Endothelial cell of umbilical vein (primary cell): ENCODE results near the gene PLG. TPM values are rescaled to one million over a fixed set of nuclear protein-coding genes. Genes with fewer than 3 reads are reported as not detected.

Source experiments
- BruUV-seq: library from RNA; stranded (reverse); fragments of 400-500 nt; replicated peaks from 2 replicates; lab custom pipeline; 2021; lab: Mats Ljungman, UMichigan
- CTCF ChIA-PET: fragments of 300-600, 350-600 bp; sonication (Branson Sonifier 250); formaldehyde crosslinking; loops from one replicate; lab custom pipeline; 2021; ENCODE audit warnings: antibody characterized with exemption, inconsistent platforms; lab: Charles Lee
- POLR2A ChIA-PET: fragments of 300-600, 350-600 bp; sonication (Branson Sonifier 250); formaldehyde crosslinking; loops from one replicate; lab custom pipeline; 2021; ENCODE audit warnings: antibody characterized with exemption, inconsistent platforms; lab: Charles Lee
- DNase-seq: peaks from one replicate; pipeline ENCODE4 v3.0.0-alpha.2; 2011; ENCODE audit warnings: low read depth, low spot score
- FAIRE-seq: peaks from 2 replicates; lab custom pipeline; 2011; peaks lifted over from hg19 to GRCh38; lab: Jason Lieb, UNC
- H2AFZ ChIP-seq: 2 replicates; pipeline ENCODE4 v1.6.0; 2012; ENCODE audit warnings: low read depth, low read length, control low read depth, inconsistent platforms
- H3K27ac ChIP-seq: 2 replicates; pipeline ENCODE4 v1.5.1; 2011; ENCODE audit warnings: low read depth, mild to moderate bottlenecking, control low read depth, low read length, moderate library complexity; ENCODE audit not compliant: insufficient read depth
- H3K27me3 ChIP-seq, 2 experiments: 2 replicates each; pipeline versions ENCODE4 v1.6.0 to v1.6.1; 2011; ENCODE audit warnings: low read length in 2 of 2, mixed read lengths in 1 of 2; ENCODE audit not compliant: control insufficient read depth in 2 of 2, insufficient read depth in 2 of 2
- H3K36me3 ChIP-seq, 2 experiments: 2 replicates in 1 of 2; 3 replicates in 1 of 2; pipeline ENCODE4 v1.5.1; 2011; ENCODE audit warnings: low read length in 2 of 2, mild to moderate bottlenecking in 1 of 2, moderate library complexity in 1 of 2; ENCODE audit not compliant: control insufficient read depth in 2 of 2, insufficient read depth in 2 of 2; ENCODE audit errors: extremely low read depth in 1 of 2
- H3K4me1 ChIP-seq: 3 replicates; pipeline ENCODE4 v1.5.1; 2011; ENCODE audit warnings: mild to moderate bottlenecking, low read length; ENCODE audit not compliant: control insufficient read depth, insufficient read depth; ENCODE audit errors: extremely low read depth
- H3K4me2 ChIP-seq: 2 replicates; pipeline ENCODE4 v1.6.1; 2011; ENCODE audit warnings: low read length, control low read depth, mixed read lengths; ENCODE audit not compliant: insufficient read depth
- H3K4me3 ChIP-seq, 3 experiments: fragments of 200-600 bp in 1 of 3; sonication (generic), shearing (Covaris generic) in 1 of 3; replicated peaks in 1 of 3; 2 replicates each; pipeline ENCODE4 v1.5.1; 2011 to 2016; ENCODE audit warnings: control low read depth in 3 of 3, low read length in 3 of 3, mild to moderate bottlenecking in 2 of 3, inconsistent platforms in 1 of 3, low read depth in 1 of 3, moderate library complexity in 1 of 3; ENCODE audit not compliant: insufficient read depth in 1 of 3
- H3K79me2 ChIP-seq: 2 replicates; pipeline ENCODE4 v1.6.0; 2012; ENCODE audit warnings: low read length, inconsistent platforms; ENCODE audit not compliant: control insufficient read depth, insufficient read depth
- H3K9ac ChIP-seq: replicated peaks from 2 replicates; pipeline ENCODE3; 2011; ENCODE audit warnings: low read length, control low read depth; ENCODE audit not compliant: insufficient read depth; ENCODE audit errors: extremely low read depth
- H3K9me1 ChIP-seq: replicated peaks from 3 replicates; pipeline ENCODE4 v1.6.0; 2011; ENCODE audit warnings: mild to moderate bottlenecking, low read length; ENCODE audit not compliant: control insufficient read depth, insufficient read depth; ENCODE audit errors: extremely low read depth
- H3K9me3 ChIP-seq: replicated peaks from 2 replicates; pipeline ENCODE4 v1.5.1; 2012; ENCODE audit warnings: low read length, inconsistent platforms; ENCODE audit not compliant: control insufficient read depth, insufficient read depth
- H4K20me1 ChIP-seq: replicated peaks from 2 replicates; pipeline ENCODE3; 2011; ENCODE audit warnings: mild to moderate bottlenecking, low read length; ENCODE audit not compliant: control insufficient read depth, insufficient read depth; ENCODE audit errors: extremely low read depth
- CTCF ChIP-seq, 2 donors: IDR thresholded peaks; 1 replicate in 1 of 2; 2 replicates in 1 of 2; pipeline ENCODE4 v1.5.1; 2011; ENCODE audit warnings: low read length in 2 of 2, mild to moderate bottlenecking in 2 of 2, moderate library complexity in 2 of 2, control low read depth in 1 of 2, inconsistent platforms in 1 of 2, low read depth in 1 of 2; ENCODE audit not compliant: insufficient read depth in 1 of 2; ENCODE audit errors: extremely low read depth in 1 of 2
- EZH2 ChIP-seq: IDR thresholded peaks from 2 replicates; pipeline ENCODE4 v1.6.1; 2012; ENCODE audit warnings: borderline replicate concordance, low read depth, mild to moderate bottlenecking, moderate library complexity, low read length, inconsistent platforms; ENCODE audit not compliant: severe bottlenecking
- FOS ChIP-seq: IDR thresholded peaks from 2 replicates; pipeline ENCODE4 v1.6.1; 2011; ENCODE audit warnings: mild to moderate bottlenecking, low read length, moderate library complexity, borderline replicate concordance; ENCODE audit not compliant: insufficient read depth
- GATA2 ChIP-seq: IDR thresholded peaks from 2 replicates; pipeline ENCODE4 v1.7.0; 2011; ENCODE audit warnings: low read depth, mild to moderate bottlenecking, moderate library complexity, mixed read lengths, low read length; ENCODE audit not compliant: insufficient read length, insufficient read depth
- JUN ChIP-seq: IDR thresholded peaks from 2 replicates; pipeline ENCODE4 v1.6.1; 2011; ENCODE audit warnings: borderline replicate concordance, low read depth; ENCODE audit not compliant: insufficient read length, insufficient read depth
- MYC ChIP-seq: IDR thresholded peaks from one replicate; pipeline ENCODE4 v1.6.1; 2011; ENCODE audit warnings: mild to moderate bottlenecking, low read depth, low read length
- POLR2A ChIP-seq: IDR thresholded peaks from 2 replicates; pipeline ENCODE4 v1.6.1; 2012; ENCODE audit warnings: low read depth, mild to moderate bottlenecking, control low read depth, low read length
- POLR2AphosphoS5 ChIP-seq: IDR thresholded peaks from 2 replicates; pipeline ENCODE4 v1.6.1; 2012; ENCODE audit warnings: low read depth, mild to moderate bottlenecking, control low read depth, low read length, moderate library complexity; ENCODE audit not compliant: insufficient read depth
- dilution Hi-C: fragments of 300-500 bp; cut with MboI; formaldehyde crosslinking; loops from one replicate; pipeline ENCODE4 v1.15.0; 2019; ENCODE audit warnings: low sequenced_read_pairs; ENCODE audit not compliant: extremely low pct_ligation_motif_present
- intact Hi-C: fragments of 100-400 bp; cut with micrococcal nuclease; formaldehyde crosslinking; loops from one replicate; pipeline ENCODE4 v1.10.0; 2022
- polyA plus RNA-seq, 4 experiments: library from polyadenylated mRNA; depleted of rRNA in 3 of 4; stranded (reverse) in 3 of 4; unstranded in 1 of 4; fragments of >200 nt; gene quantifications; 2 replicates each; pipeline versions ENCODE4 v1.2.1 to v1.2.3, GENCODE V29; 2011 to 2012; ENCODE audit warnings: missing spikeins in 1 of 4
- total RNA-seq: library from RNA; stranded (reverse); gene quantifications from 2 replicates; pipeline ENCODE4 v1.2.3, GENCODE V29; 2021
- TF ChIP-seq, protein P1 (sequence below): IDR thresholded peaks from 2 replicates; pipeline ENCODE4 v1.6.1; 2011; ENCODE audit not compliant: insufficient read depth, insufficient read length

Gene PLG
- total and polyA plus RNA-seq, 2 donors (not counting 3 experiments of a cell fraction or from before 2014, with no cell fraction given): not detected

GRCh38 chr6:160781298-160781697 is 79.3 kb downstream of the PLG start:
- DNase-seq (no peak), FAIRE-seq (no peak)
- H3K36me3 ChIP-seq: no peaks in the 10 kb centered on the region
- BruUV-seq: no TSS peak
- TF ChIP-seq JUN: no peak
- TF ChIP-seq FOS: no peak
- TF ChIP-seq EZH2: no peak
- TF ChIP-seq, protein P1, sequence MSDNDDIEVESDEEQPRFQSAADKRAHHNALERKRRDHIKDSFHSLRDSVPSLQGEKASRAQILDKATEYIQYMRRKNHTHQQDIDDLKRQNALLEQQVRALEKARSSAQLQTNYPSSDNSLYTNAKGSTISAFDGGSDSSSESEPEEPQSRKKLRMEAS: no peak
- TF ChIP-seq POLR2AphosphoS5: no peak
- no peak for TF ChIP-seq POLR2A
- intact Hi-C loops (no loop called here), dilution Hi-C loops (no loop called here)
- H3K4me2 ChIP-seq: no peak overlapping the region
- no peaks in the 10 kb centered on the region for H3K4me1 ChIP-seq
- no peaks in the 10 kb centered on the region for H3K79me2 ChIP-seq
- H3K27me3 ChIP-seq: no peaks in the 10 kb centered on the region
- no peaks in the 10 kb centered on the region for H3K9me3 ChIP-seq
- CTCF ChIA-PET: no interaction called here
- no peak overlapping the region for H3K4me3 ChIP-seq
- H3K27ac ChIP-seq: no peak overlapping the region
- no peaks in the 10 kb centered on the region for H3K9me1 ChIP-seq
- H4K20me1 ChIP-seq: no peaks in the 10 kb centered on the region
- POLR2A ChIA-PET: no interaction called here
- H2AFZ ChIP-seq: no peak overlapping the region
- no peak overlapping the region for H3K9ac ChIP-seq

- ChIA-PET CTCF (no interaction called here), POLR2A (no interaction called here)
- dilution Hi-C loops: no loop called here
- FAIRE-seq (no peak), DNase-seq (no peak)
- no peaks in the 10 kb centered on the region for H3K36me3 ChIP-seq
- intact Hi-C loops: no loop called here
- no peaks in the 10 kb centered on the region for H3K79me2 ChIP-seq
- H3K27me3 ChIP-seq: no peaks in the 10 kb centered on the region
- H3K27ac ChIP-seq: no peak overlapping the region
- H3K9me1 ChIP-seq: no peaks in the 10 kb centered on the region
- H3K4me2 ChIP-seq: no peak overlapping the region
- H2AFZ ChIP-seq: no peak overlapping the region
- H4K20me1 ChIP-seq: no peaks in the 10 kb centered on the region
- no TSS peak for BruUV-seq
- no peak overlapping the region for H3K9ac ChIP-seq
- no peak overlapping the region for H3K4me3 ChIP-seq
- TF ChIP-seq POLR2AphosphoS5 (no peak), EZH2 (no peak), CTCF (IDR thresholded peaks at IDR 0.05; ENCODE audit: extremely low read depth in 1 of 2, insufficient read depth in 1 of 2, low read depth in 1 of 2, low read length in 2 of 2) (no peak), JUN (no peak), MYC (no peak), FOS (no peak), GATA2 (no peak), POLR2A (no peak)
- TF ChIP-seq, protein P1: no peak
- no peaks in the 10 kb centered on the region for H3K9me3 ChIP-seq
- no peaks in the 10 kb centered on the region for H3K4me1 ChIP-seq
These were observed 80.2 kb downstream of the PLG start for GRCh38 chr6:160782228-160782627.
